HCT116 (cell line): ENCODE measurements around the gene CSAD.

Experiments used
- CEBPB ChIP-seq: IDR thresholded peaks from 2 replicates; pipeline ENCODE4 v1.6.1; 2012; ENCODE audit warnings: low read depth
- SIN3A ChIP-seq: IDR thresholded peaks from 2 replicates; pipeline ENCODE4 v1.6.1; 2012; ENCODE audit warnings: low read depth
- ZFX ChIP-seq: fragments of 450-650 bp; IDR thresholded peaks from 2 replicates; pipeline ENCODE4 v1.6.1; 2017
- TF ChIP-seq, protein P1 (sequence below), 3 experiments: fragments of 200-600 bp in 1 of 3; sonication (generic) in 1 of 3; IDR thresholded peaks in 2 of 3; conservative IDR thresholded peaks in 1 of 3; 2 replicates each; pipeline ENCODE4 v1.5.1; 2012 to 2017; ENCODE audit warnings: low read depth in 2 of 3, low read length in 2 of 3, antibody characterized with exemption in 1 of 3, borderline replicate concordance in 1 of 3, control low read depth in 1 of 3, mild to moderate bottlenecking in 1 of 3, mixed read lengths in 1 of 3, mixed run types in 1 of 3, moderate library complexity in 1 of 3; ENCODE audit not compliant: insufficient read depth in 1 of 3
- TF ChIP-seq, protein P2 (sequence below): IDR thresholded peaks from 2 replicates; pipeline ENCODE4 v1.6.1; 2011; ENCODE audit warnings: mild to moderate bottlenecking, low read length, moderate library complexity; ENCODE audit not compliant: insufficient replicate concordance; ENCODE audit errors: extremely low read depth

DNA sequence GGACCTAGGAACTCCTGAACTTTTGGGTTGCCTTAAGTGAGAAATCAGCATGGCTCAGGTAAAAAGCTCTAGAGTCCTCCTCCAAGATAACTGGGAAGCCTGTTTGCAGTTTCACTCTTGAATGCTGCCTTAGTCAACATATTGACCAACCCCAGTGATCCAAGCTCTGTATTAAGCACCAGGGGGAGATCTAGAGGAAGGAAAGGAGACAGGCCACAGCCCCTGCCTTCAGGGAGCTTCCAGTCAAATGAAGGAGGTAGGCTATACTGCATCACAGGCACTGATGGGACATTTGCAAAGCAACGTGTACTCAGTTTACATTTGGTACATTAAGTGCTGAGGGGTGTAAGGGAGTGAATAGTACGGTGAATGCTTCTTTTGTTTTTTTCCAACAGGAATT lies 1.2 kb upstream of the CSAD start:
- TF ChIP-seq, protein P1, sequence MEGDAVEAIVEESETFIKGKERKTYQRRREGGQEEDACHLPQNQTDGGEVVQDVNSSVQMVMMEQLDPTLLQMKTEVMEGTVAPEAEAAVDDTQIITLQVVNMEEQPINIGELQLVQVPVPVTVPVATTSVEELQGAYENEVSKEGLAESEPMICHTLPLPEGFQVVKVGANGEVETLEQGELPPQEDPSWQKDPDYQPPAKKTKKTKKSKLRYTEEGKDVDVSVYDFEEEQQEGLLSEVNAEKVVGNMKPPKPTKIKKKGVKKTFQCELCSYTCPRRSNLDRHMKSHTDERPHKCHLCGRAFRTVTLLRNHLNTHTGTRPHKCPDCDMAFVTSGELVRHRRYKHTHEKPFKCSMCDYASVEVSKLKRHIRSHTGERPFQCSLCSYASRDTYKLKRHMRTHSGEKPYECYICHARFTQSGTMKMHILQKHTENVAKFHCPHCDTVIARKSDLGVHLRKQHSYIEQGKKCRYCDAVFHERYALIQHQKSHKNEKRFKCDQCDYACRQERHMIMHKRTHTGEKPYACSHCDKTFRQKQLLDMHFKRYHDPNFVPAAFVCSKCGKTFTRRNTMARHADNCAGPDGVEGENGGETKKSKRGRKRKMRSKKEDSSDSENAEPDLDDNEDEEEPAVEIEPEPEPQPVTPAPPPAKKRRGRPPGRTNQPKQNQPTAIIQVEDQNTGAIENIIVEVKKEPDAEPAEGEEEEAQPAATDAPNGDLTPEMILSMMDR (IDR thresholded peaks at IDR 0.05 in 2 of 3, conservative IDR thresholded peaks at IDR 0.05 in 1 of 3; ENCODE audit: borderline replicate concordance in 1 of 3, insufficient read depth in 1 of 3, low read depth in 2 of 3, low read length in 2 of 3), result no peak
- TF ChIP-seq, protein P2, sequence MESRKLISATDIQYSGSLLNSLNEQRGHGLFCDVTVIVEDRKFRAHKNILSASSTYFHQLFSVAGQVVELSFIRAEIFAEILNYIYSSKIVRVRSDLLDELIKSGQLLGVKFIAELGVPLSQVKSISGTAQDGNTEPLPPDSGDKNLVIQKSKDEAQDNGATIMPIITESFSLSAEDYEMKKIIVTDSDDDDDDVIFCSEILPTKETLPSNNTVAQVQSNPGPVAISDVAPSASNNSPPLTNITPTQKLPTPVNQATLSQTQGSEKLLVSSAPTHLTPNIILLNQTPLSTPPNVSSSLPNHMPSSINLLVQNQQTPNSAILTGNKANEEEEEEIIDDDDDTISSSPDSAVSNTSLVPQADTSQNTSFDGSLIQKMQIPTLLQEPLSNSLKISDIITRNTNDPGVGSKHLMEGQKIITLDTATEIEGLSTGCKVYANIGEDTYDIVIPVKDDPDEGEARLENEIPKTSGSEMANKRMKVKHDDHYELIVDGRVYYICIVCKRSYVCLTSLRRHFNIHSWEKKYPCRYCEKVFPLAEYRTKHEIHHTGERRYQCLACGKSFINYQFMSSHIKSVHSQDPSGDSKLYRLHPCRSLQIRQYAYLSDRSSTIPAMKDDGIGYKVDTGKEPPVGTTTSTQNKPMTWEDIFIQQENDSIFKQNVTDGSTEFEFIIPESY, result no peak
- TF ChIP-seq ZFX (no peak), SIN3A (no peak), CEBPB (no peak)
